IMR-90 (cell line): ENCODE results near the gene STRA8. TPM values are rescaled to one million over a fixed set of nuclear protein-coding genes. Genes with fewer than 3 reads are reported as not detected.

ENCODE experiments used
- ATAC-seq: fragments of 200-7000 bp; cut with Tn5 transposase; 2 replicates; pipeline ENCODE4 v1.9.1; 2020; ENCODE audit warnings: low read depth, mild to moderate bottlenecking, moderate library complexity
- BruUV-seq: library from RNA; stranded (reverse); fragments of 400-500 nt; replicated peaks from 2 replicates; lab custom pipeline; 2021; lab: Mats Ljungman, UMichigan
- CTCF ChIA-PET: fragments of 300-600 bp; formaldehyde crosslinking; extraction: SDS; loops from one replicate; lab custom pipeline; 2021; ENCODE audit warnings: antibody characterized with exemption; lab: Yijun Ruan, JAX
- POLR2A ChIA-PET: fragments of 300-600 bp; sonication (Branson Sonifier 250); formaldehyde crosslinking; loops from one replicate; lab custom pipeline; 2022; ENCODE audit warnings: antibody characterized with exemption; ENCODE audit not compliant: unreplicated experiment; lab: Charles Lee
- DNase-seq: peaks from one replicate; pipeline ENCODE4 v3.0.0; 2013
- H2AFZ ChIP-seq: replicated peaks from 2 replicates; pipeline ENCODE3; 2013; ENCODE audit warnings: low read length, mild to moderate bottlenecking; ENCODE audit not compliant: poor library complexity
- H2AK5ac ChIP-seq: 2 replicates; pipeline ENCODE4 v1.6.1; 2013; ENCODE audit warnings: low read depth, low read length, inconsistent platforms
- H2AK9ac ChIP-seq: replicated peaks from 2 replicates; pipeline ENCODE3; 2013; ENCODE audit warnings: mild to moderate bottlenecking, low read depth, low read length, moderate library complexity; ENCODE audit not compliant: poor library complexity
- H2BK120ac ChIP-seq: 2 replicates; pipeline ENCODE4 v1.6.1; 2013; ENCODE audit warnings: low read depth, low read length, inconsistent platforms
- H2BK15ac ChIP-seq: 3 replicates; pipeline ENCODE4 v1.6.1; 2013; ENCODE audit warnings: low read depth, low read length, inconsistent platforms
- H2BK20ac ChIP-seq: 2 replicates; pipeline ENCODE4 v1.6.1; 2013; ENCODE audit warnings: low read depth, mild to moderate bottlenecking, inconsistent platforms, low read length, moderate library complexity
- H2BK5ac ChIP-seq: 2 replicates; pipeline ENCODE4 v1.6.1; 2013; ENCODE audit warnings: mild to moderate bottlenecking, low read depth, low read length, inconsistent platforms; ENCODE audit not compliant: poor library complexity, severe bottlenecking
- H3K14ac ChIP-seq: replicated peaks from 2 replicates; pipeline ENCODE4 v1.6.1; 2013; ENCODE audit warnings: low read depth, low read length, inconsistent platforms
- H3K18ac ChIP-seq: 2 replicates; pipeline ENCODE4 v1.6.1; 2013; ENCODE audit warnings: low read depth, low read length, control low read depth
- H3K23ac ChIP-seq: 2 replicates; pipeline ENCODE4 v1.6.1; 2013; ENCODE audit warnings: low read depth, low read length, inconsistent platforms
- H3K27ac ChIP-seq: 2 replicates; pipeline ENCODE4 v1.5.1; 2013; ENCODE audit warnings: mild to moderate bottlenecking, control low read depth, low read length; ENCODE audit not compliant: insufficient read depth
- H3K27me3 ChIP-seq: 2 replicates; pipeline ENCODE4 v1.6.1; 2013; ENCODE audit warnings: low read length; ENCODE audit not compliant: control insufficient read depth, insufficient read depth
- H3K36me3 ChIP-seq: 2 replicates; pipeline ENCODE4 v1.6.1; 2013; ENCODE audit warnings: low read length, mixed read lengths; ENCODE audit not compliant: control insufficient read depth, insufficient read depth
- H3K4ac ChIP-seq: 2 replicates; pipeline ENCODE4 v1.6.1; 2013; ENCODE audit warnings: low read depth, low read length, inconsistent platforms
- H3K4me1 ChIP-seq: 2 replicates; pipeline ENCODE4 v1.6.1; 2013; ENCODE audit warnings: low read length, mixed read lengths; ENCODE audit not compliant: control insufficient read depth, insufficient read depth
- H3K4me2 ChIP-seq: 2 replicates; pipeline ENCODE4 v1.6.1; 2013; ENCODE audit warnings: low read depth, mild to moderate bottlenecking, control low read depth, low read length, moderate library complexity
- H3K4me3 ChIP-seq: 2 replicates; pipeline ENCODE4 v1.5.1; 2013; ENCODE audit warnings: low read depth, mild to moderate bottlenecking, control low read depth, low read length, moderate library complexity; ENCODE audit not compliant: insufficient read depth
- H3K56ac ChIP-seq: 2 replicates; pipeline ENCODE4 v1.6.1; 2013; ENCODE audit warnings: low read length, inconsistent platforms; ENCODE audit not compliant: insufficient read depth; ENCODE audit errors: extremely low read depth
- H3K79me1 ChIP-seq, 2 experiments: 2 replicates each; pipeline ENCODE4 v1.6.1; 2013; ENCODE audit warnings: low read length in 2 of 2, inconsistent platforms in 1 of 2, low read depth in 1 of 2
- H3K9ac ChIP-seq: 2 replicates; pipeline ENCODE4 v1.6.1; 2013; ENCODE audit warnings: low read depth, low read length, control low read depth
- H3K9me1 ChIP-seq: 2 replicates; pipeline ENCODE4 v1.6.1; 2013; ENCODE audit warnings: low read length, inconsistent platforms; ENCODE audit not compliant: insufficient read depth
- H3K9me3 ChIP-seq: 2 replicates; pipeline ENCODE4 v1.6.1; 2013; ENCODE audit warnings: low read length; ENCODE audit not compliant: control insufficient read depth, insufficient read depth
- H4K20me1 ChIP-seq: 2 replicates; pipeline ENCODE4 v1.6.1; 2013; ENCODE audit warnings: low read length, inconsistent platforms; ENCODE audit not compliant: insufficient read depth
- H4K5ac ChIP-seq: 2 replicates; pipeline ENCODE4 v1.6.1; 2013; ENCODE audit warnings: mild to moderate bottlenecking, low read depth, low read length, control low read depth
- H4K8ac ChIP-seq, 2 experiments: 2 replicates each; pipeline ENCODE4 v1.6.1; 2013; ENCODE audit warnings: low read depth in 2 of 2, low read length in 2 of 2, control low read depth in 1 of 2, inconsistent platforms in 1 of 2
- H4K91ac ChIP-seq: 2 replicates; pipeline ENCODE4 v1.6.1; 2013; ENCODE audit warnings: low read depth, low read length, inconsistent platforms; ENCODE audit not compliant: insufficient read depth
- CEBPB ChIP-seq: IDR thresholded peaks from 2 replicates; pipeline ENCODE4 v1.6.1; 2012; ENCODE audit warnings: low read depth, low read length, improper control_type of control experiment
- POLR2A ChIP-seq: IDR thresholded peaks from 2 replicates; pipeline ENCODE4 v1.6.1; 2012; ENCODE audit warnings: mild to moderate bottlenecking, low read depth, low read length
- WGBS, 2 experiments: methylation state at CpG; one replicate each; pipeline versions ENCODE4 v1.1.5 to v1.1.7; 2013; ENCODE audit warnings: missing lambda C conversion rate in 2 of 2; ENCODE audit not compliant: insufficient read length in 1 of 2; ENCODE audit errors: extremely low coverage in 2 of 2; 5-methylcytosine and 5-hydroxymethylcytosine counted together
- dilution Hi-C: fragments of 300-500 bp; cut with HindIII; formaldehyde crosslinking; loops from one replicate; pipeline ENCODE4 v1.14.3; 2018; ENCODE audit warnings: low sequenced_read_pairs; ENCODE audit not compliant: unreplicated experiment
- in situ Hi-C: fragments of 300-500 bp; cut with MboI; formaldehyde crosslinking; loops from 3 replicates; pipeline ENCODE4 v1.14.3; 2019; ENCODE audit warnings: low sequenced_read_pairs, inconsistent platforms, mixed read lengths
- intact Hi-C: fragments of 100-400 bp; cut with micrococcal nuclease; formaldehyde crosslinking; loops from 2 replicates; pipeline ENCODE4 v1.10.0; 2022
- polyA plus RNA-seq, 3 experiments: library from polyadenylated mRNA; depleted of rRNA; stranded (reverse); fragments of >200 nt; gene quantifications; 2 replicates each; pipeline ENCODE4 v1.2.3, GENCODE V29; 2012; ENCODE audit warnings: low replicate concordance in 1 of 3
- total RNA-seq: library from RNA; depleted of rRNA; stranded (reverse); fragments of >200 nt; gene quantifications from 2 replicates; pipeline ENCODE4 v1.2.3, GENCODE V29; 2012

STRA8 gene
- total and polyA plus RNA-seq, 2 of the 4 experiments (the other 2 are of a cell fraction): not detected

DNA sequence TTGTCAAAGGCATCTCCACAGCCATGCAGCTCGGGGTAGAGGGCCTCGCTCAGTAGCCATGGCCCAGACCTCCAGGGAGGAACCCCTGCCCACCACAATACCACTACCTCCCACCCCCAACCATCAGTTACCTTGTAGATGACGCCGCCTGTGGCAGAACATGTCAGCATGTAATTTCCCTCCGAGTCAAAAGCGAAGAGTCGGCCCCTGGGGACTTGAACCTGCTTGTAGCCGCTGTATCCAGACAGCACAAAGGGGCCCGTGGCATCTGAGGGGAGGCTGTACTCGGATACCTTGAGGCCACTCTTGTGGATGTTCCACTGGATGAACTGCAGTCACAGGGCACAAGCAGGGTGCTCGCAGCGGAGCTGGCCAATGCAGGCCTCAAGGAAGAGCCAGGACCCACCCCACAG is 46.8 kb upstream of the STRA8 start:
- in situ Hi-C loops: no loop called here
- H2BK20ac ChIP-seq: no peak overlapping the region
- TF ChIP-seq POLR2A (no peak), CEBPB (no peak)
- no peak overlapping the region for H3K56ac ChIP-seq
- WGBS, 2 experiments: 94% methylated on average over 8 of the region's 12 CpGs; no CpG with 5 or more reads in 1 of the 2 experiments
- ChIA-PET POLR2A (no interaction called here), CTCF (no interaction called here)
- no peaks in the 10 kb centered on the region for H3K27me3 ChIP-seq
- no peak overlapping the region for H2BK15ac ChIP-seq
- H2AFZ ChIP-seq: no peak overlapping the region
- intact Hi-C loops: no loop called here
- H4K91ac ChIP-seq: no peak overlapping the region
- no TSS peak for BruUV-seq
- H2AK5ac ChIP-seq: no peak overlapping the region
- no peak overlapping the region for H2BK120ac ChIP-seq
- H3K27ac ChIP-seq: no peak overlapping the region
- H3K4ac ChIP-seq: no peak overlapping the region
- H3K9me1 ChIP-seq: peaks cover 2% of the 10 kb centered on the region; the same call in 1 of the 2 replicates
- H2AK9ac ChIP-seq: no peak overlapping the region
- no peak overlapping the region for H3K23ac ChIP-seq
- dilution Hi-C loops: no loop called here
- H3K9me3 ChIP-seq: peaks cover 21% of the 10 kb centered on the region
- ATAC-seq (no peak), DNase-seq (no peak)
- H2BK5ac ChIP-seq: no peak overlapping the region
- H4K20me1 ChIP-seq: no peaks in the 10 kb centered on the region
- H3K4me2 ChIP-seq: no peak overlapping the region
- no peak overlapping the region for H4K8ac ChIP-seq
- no peak overlapping the region for H3K18ac ChIP-seq
- H3K36me3 ChIP-seq: peaks cover 53% of the 10 kb centered on the region
- H4K5ac ChIP-seq: no peak overlapping the region
- H3K14ac ChIP-seq: no peak overlapping the region
- H3K9ac ChIP-seq: no peak overlapping the region
- H3K79me1 ChIP-seq: no peaks in the 10 kb centered on the region
- no peak overlapping the region for H3K4me3 ChIP-seq
- H3K4me1 ChIP-seq: no peaks in the 10 kb centered on the region
